ENCODE data around the gene ZNF677.
"Not testable (repeated sequence)": the region's sequence is repeated elsewhere in the genome, so short reads cannot be mapped to it uniquely, and the experiment has no call there.

DNA sequence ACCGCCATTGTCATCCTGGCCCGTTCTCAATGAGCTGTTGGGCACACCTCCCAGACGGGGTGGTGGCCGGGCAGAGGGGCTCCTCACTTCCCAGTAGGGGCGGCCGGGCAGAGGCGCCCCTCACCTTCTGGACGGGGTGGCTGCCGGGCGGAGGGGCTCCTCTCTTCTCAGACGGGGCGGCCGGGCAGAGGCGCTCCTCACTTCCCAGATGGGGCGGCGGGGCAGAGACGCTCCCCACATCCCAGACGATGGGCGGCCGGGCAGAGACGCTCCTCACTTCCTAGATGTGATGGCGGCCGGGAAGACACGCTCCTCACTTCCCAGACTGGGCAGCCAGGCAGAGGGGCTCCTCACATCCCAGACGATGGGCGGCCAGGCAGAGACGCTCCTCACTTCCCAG lies 15.2 kb upstream of the ZNF677 start:
- TF ChIP-seq, protein P1, sequence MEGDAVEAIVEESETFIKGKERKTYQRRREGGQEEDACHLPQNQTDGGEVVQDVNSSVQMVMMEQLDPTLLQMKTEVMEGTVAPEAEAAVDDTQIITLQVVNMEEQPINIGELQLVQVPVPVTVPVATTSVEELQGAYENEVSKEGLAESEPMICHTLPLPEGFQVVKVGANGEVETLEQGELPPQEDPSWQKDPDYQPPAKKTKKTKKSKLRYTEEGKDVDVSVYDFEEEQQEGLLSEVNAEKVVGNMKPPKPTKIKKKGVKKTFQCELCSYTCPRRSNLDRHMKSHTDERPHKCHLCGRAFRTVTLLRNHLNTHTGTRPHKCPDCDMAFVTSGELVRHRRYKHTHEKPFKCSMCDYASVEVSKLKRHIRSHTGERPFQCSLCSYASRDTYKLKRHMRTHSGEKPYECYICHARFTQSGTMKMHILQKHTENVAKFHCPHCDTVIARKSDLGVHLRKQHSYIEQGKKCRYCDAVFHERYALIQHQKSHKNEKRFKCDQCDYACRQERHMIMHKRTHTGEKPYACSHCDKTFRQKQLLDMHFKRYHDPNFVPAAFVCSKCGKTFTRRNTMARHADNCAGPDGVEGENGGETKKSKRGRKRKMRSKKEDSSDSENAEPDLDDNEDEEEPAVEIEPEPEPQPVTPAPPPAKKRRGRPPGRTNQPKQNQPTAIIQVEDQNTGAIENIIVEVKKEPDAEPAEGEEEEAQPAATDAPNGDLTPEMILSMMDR (IDR thresholded peaks at IDR 0.05), result not testable (repeated sequence)
- TF ChIP-seq POLR2A (IDR thresholded peaks at IDR 0.05), result not testable (repeated sequence)
